ENCODE data around the gene SUN2.

- TF ChIP-seq CTCF (conservative IDR thresholded peaks at IDR 0.05; ENCODE audit: low read depth, low read length): no peak
- no peak for TF ChIP-seq EZH2 (IDR thresholded peaks at IDR 0.05; ENCODE audit: low read length, unreplicated experiment)
Measured at GRCh38 chr22:38798496-38798895, 42.7 kb upstream of the SUN2 start.

Data from PC-3 (cell line).